ENCODE data around the gene CPNE4.
"Not testable (repeated sequence)": the region's sequence is repeated elsewhere in the genome, so short reads cannot be mapped to it uniquely, and the experiment has no call there.

Gene CPNE4

GRCh38 chr3:131976448-131976847 is 58.4 kb downstream of the CPNE4 start:
- TF ChIP-seq PAX5 (IDR thresholded peaks at IDR 0.05; ENCODE audit: insufficient read depth, low read length, severe bottlenecking) (no peak), TAF1 (IDR thresholded peaks at IDR 0.05; ENCODE audit: low read depth, low read length) (no peak), POU2F2 (IDR thresholded peaks at IDR 0.05; ENCODE audit: low read depth, low read length) (no peak), POLR2A (IDR thresholded peaks at IDR 0.05; ENCODE audit: low read depth, low read length) (no peak), SPI1 (IDR thresholded peaks at IDR 0.05; ENCODE audit: low read depth, low read length) (no peak), POLR2AphosphoS5 (IDR thresholded peaks at IDR 0.05; ENCODE audit: low read depth, low read length) (no peak)
- FAIRE-seq (no peak), DNase-seq (ENCODE audit: insufficient read length, low spot score) (no peak)

DNA sequence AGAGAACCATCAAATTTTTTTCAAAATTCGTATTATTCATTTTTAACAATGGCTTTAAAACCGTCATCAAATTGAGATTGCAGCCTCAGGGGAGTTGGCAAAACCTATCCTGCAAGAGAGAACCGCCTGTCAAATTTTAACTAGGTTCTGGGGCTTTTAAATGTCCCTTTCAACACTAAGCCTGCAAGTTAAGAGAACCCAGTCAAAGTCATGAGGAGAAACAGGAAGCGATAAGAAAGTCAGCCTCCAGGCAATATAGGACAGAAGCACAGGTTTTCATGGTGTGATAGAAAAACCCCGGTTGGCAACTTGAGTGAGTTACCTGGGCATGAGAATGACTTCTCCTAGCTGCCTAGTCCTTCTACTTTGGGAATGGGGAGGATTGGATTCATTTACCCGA is 59.8 kb downstream of the CPNE4 start:
- no peak for DNase-seq (ENCODE audit: insufficient read length, low spot score)
- FAIRE-seq: no peak
- TF ChIP-seq TAF1 (IDR thresholded peaks at IDR 0.05; ENCODE audit: low read depth, low read length) (no peak), POLR2AphosphoS5 (IDR thresholded peaks at IDR 0.05; ENCODE audit: low read depth, low read length) (no peak), PAX5 (IDR thresholded peaks at IDR 0.05; ENCODE audit: insufficient read depth, low read length, severe bottlenecking) (no peak), SPI1 (IDR thresholded peaks at IDR 0.05; ENCODE audit: low read depth, low read length) (no peak), POU2F2 (IDR thresholded peaks at IDR 0.05; ENCODE audit: low read depth, low read length) (no peak), POLR2A (IDR thresholded peaks at IDR 0.05; ENCODE audit: low read depth, low read length) (no peak)

- TF ChIP-seq TAF1 (IDR thresholded peaks at IDR 0.05; ENCODE audit: low read depth, low read length) (no peak), POLR2A (IDR thresholded peaks at IDR 0.05; ENCODE audit: low read depth, low read length) (no peak), POU2F2 (IDR thresholded peaks at IDR 0.05; ENCODE audit: low read depth, low read length) (no peak)
- DNase-seq (ENCODE audit: insufficient read length, low spot score) (no peak), FAIRE-seq (no peak)
Measured at GRCh38 chr3:131973731-131974130, 61.1 kb downstream of the CPNE4 start.

- DNase-seq (ENCODE audit: insufficient read length, low spot score) (no peak), FAIRE-seq (no peak)
- TF ChIP-seq POLR2AphosphoS5 (IDR thresholded peaks at IDR 0.05; ENCODE audit: low read depth, low read length): no peak
- no peak for TF ChIP-seq POLR2A (IDR thresholded peaks at IDR 0.05; ENCODE audit: low read depth, low read length)
- no peak for TF ChIP-seq POU2F2 (IDR thresholded peaks at IDR 0.05; ENCODE audit: low read depth, low read length)
- no peak for TF ChIP-seq PAX5 (IDR thresholded peaks at IDR 0.05; ENCODE audit: insufficient read depth, low read length, severe bottlenecking)
- TF ChIP-seq TAF1 (IDR thresholded peaks at IDR 0.05; ENCODE audit: low read depth, low read length): no peak
- TF ChIP-seq SPI1 (IDR thresholded peaks at IDR 0.05; ENCODE audit: low read depth, low read length): no peak
Measured at GRCh38 chr3:131972550-131972949, 62.3 kb downstream of the CPNE4 start.

GRCh38 chr3:131972091-131972490 is 62.7 kb downstream of the CPNE4 start:
- no peak for FAIRE-seq
- no peak for DNase-seq (ENCODE audit: insufficient read length, low spot score)
- TF ChIP-seq POU2F2 (IDR thresholded peaks at IDR 0.05; ENCODE audit: low read depth, low read length) (no peak), PAX5 (IDR thresholded peaks at IDR 0.05; ENCODE audit: insufficient read depth, low read length, severe bottlenecking) (no peak), SPI1 (IDR thresholded peaks at IDR 0.05; ENCODE audit: low read depth, low read length) (no peak), TAF1 (IDR thresholded peaks at IDR 0.05; ENCODE audit: low read depth, low read length) (no peak), POLR2A (IDR thresholded peaks at IDR 0.05; ENCODE audit: low read depth, low read length) (no peak), POLR2AphosphoS5 (IDR thresholded peaks at IDR 0.05; ENCODE audit: low read depth, low read length) (no peak)

- FAIRE-seq: not testable (repeated sequence)
Measured at GRCh38 chr3:131963442-131963841, 71.4 kb downstream of the CPNE4 start.

GRCh38 chr3:131962982-131963381 is 71.8 kb downstream of the CPNE4 start:
- no peak for TF ChIP-seq POU2F2 (IDR thresholded peaks at IDR 0.05; ENCODE audit: low read depth, low read length)
- no peak for TF ChIP-seq SPI1 (IDR thresholded peaks at IDR 0.05; ENCODE audit: low read depth, low read length)
- no peak for TF ChIP-seq POLR2A (IDR thresholded peaks at IDR 0.05; ENCODE audit: low read depth, low read length)
- no peak for TF ChIP-seq PAX5 (IDR thresholded peaks at IDR 0.05; ENCODE audit: insufficient read depth, low read length, severe bottlenecking)
- no peak for TF ChIP-seq POLR2AphosphoS5 (IDR thresholded peaks at IDR 0.05; ENCODE audit: low read depth, low read length)
- no peak for TF ChIP-seq TAF1 (IDR thresholded peaks at IDR 0.05; ENCODE audit: low read depth, low read length)
- no peak for FAIRE-seq
- no peak for DNase-seq (ENCODE audit: insufficient read length, low spot score)

More at GRCh38 chr3:131963442-131963841, 71.4 kb downstream of the CPNE4 start:
- not testable (repeated sequence) for DNase-seq (ENCODE audit: insufficient read length, low spot score)

GRCh38 chr3:131960324-131960723 is 74.5 kb downstream of the CPNE4 start:
- FAIRE-seq: no peak
- DNase-seq (ENCODE audit: insufficient read length, low spot score): no peak
- TF ChIP-seq POLR2AphosphoS5 (IDR thresholded peaks at IDR 0.05; ENCODE audit: low read depth, low read length) (no peak), TAF1 (IDR thresholded peaks at IDR 0.05; ENCODE audit: low read depth, low read length) (no peak), POU2F2 (IDR thresholded peaks at IDR 0.05; ENCODE audit: low read depth, low read length) (no peak), PAX5 (IDR thresholded peaks at IDR 0.05; ENCODE audit: insufficient read depth, low read length, severe bottlenecking) (no peak), SPI1 (IDR thresholded peaks at IDR 0.05; ENCODE audit: low read depth, low read length) (no peak), POLR2A (IDR thresholded peaks at IDR 0.05; ENCODE audit: low read depth, low read length) (no peak)

DNA sequence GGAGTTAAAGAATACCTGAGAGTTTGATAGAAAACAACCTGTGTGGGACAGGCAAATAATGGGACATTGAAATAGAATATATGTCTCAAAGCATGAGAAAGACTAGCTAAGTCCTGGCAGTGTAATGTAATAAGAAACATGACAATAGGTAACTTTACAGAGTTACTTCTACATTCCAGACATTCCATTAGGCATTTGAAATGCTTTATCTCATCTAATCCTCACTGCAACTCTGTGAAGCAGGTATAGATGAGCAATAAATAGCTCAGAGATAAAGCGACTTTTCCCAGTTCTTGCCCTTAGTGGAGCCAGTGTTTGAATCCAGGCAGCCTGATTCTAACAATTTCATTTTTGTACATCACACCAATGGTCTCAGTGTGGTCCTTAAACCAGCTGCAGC is 76.8 kb downstream of the CPNE4 start:
- DNase-seq (ENCODE audit: insufficient read length, low spot score) (no peak), FAIRE-seq (no peak)
- TF ChIP-seq SPI1 (IDR thresholded peaks at IDR 0.05; ENCODE audit: low read depth, low read length) (no peak), TAF1 (IDR thresholded peaks at IDR 0.05; ENCODE audit: low read depth, low read length) (no peak), POU2F2 (IDR thresholded peaks at IDR 0.05; ENCODE audit: low read depth, low read length) (no peak), POLR2AphosphoS5 (IDR thresholded peaks at IDR 0.05; ENCODE audit: low read depth, low read length) (no peak), POLR2A (IDR thresholded peaks at IDR 0.05; ENCODE audit: low read depth, low read length) (no peak), PAX5 (IDR thresholded peaks at IDR 0.05; ENCODE audit: insufficient read depth, low read length, severe bottlenecking) (no peak)

GRCh38 chr3:131957511-131957910 is 77.3 kb downstream of the CPNE4 start:
- TF ChIP-seq POU2F2 (IDR thresholded peaks at IDR 0.05; ENCODE audit: low read depth, low read length) (no peak), SPI1 (IDR thresholded peaks at IDR 0.05; ENCODE audit: low read depth, low read length) (no peak), POLR2AphosphoS5 (IDR thresholded peaks at IDR 0.05; ENCODE audit: low read depth, low read length) (no peak), TAF1 (IDR thresholded peaks at IDR 0.05; ENCODE audit: low read depth, low read length) (no peak), POLR2A (IDR thresholded peaks at IDR 0.05; ENCODE audit: low read depth, low read length) (no peak), PAX5 (IDR thresholded peaks at IDR 0.05; ENCODE audit: insufficient read depth, low read length, severe bottlenecking) (no peak)
- DNase-seq (ENCODE audit: insufficient read length, low spot score) (no peak), FAIRE-seq (no peak)

Measured in GM12891 (cell line).